ENCODE data around the gene NSG1. TPM values are rescaled to one million over a fixed set of nuclear protein-coding genes. Genes with fewer than 3 reads are reported as not detected.
"Not testable (repeated sequence)": the region's sequence is repeated elsewhere in the genome, so short reads cannot be mapped to it uniquely, and the experiment has no call there.

NSG1 gene
- total and polyA plus RNA-seq, 8 donors, result 1.2 to 13.6 (median 4.1) TPM; not detected in 1

DNA sequence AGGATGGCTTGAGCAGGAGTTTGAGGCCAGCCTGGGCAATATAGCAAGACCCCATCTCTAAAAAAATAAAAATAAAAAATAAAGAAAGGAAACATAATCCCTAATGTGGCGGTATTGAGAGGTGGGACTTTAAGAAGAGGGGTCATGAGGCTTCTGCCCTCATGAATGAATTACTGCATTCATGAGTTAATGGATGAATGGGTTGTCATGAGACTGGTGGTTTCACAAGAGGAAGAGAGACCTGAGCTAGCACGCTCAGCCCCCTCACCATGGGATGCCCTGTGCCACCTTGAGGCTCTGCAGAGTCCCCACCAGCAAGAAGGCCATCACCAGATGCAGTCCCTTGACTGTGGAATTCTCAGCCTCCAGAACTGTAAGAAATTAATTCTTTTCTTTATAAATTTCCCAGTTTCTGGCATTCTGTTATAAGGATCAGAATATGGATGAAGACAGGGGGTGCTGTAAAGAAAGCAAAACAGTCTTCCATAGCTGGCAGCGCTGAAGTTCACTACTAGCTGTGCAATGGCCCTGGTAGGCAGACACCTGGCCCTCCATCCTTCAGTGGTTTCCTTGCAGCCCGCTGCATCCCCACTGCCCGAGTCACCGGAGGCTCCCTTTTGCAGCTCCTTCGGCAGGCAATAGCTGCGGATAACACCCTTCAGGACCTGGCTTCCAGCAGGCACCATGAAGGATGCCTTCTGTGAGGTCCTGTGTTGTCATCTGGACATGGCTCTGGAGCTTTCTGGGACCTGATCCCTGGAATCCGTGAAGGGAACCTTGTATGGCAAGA, 44.8 kb upstream of the NSG1 start:
- H3K9me3 ChIP-seq, result no peaks in the 10 kb centered on the region
- no peak for DNase-seq
- TF ChIP-seq POLR2AphosphoS5 (IDR thresholded peaks at IDR 0.05), result no peak
- TF ChIP-seq CTCF (IDR thresholded peaks at IDR 0.05), result no peak
- TF ChIP-seq EP300 (IDR thresholded peaks at IDR 0.05), result no peak
- no peak for TF ChIP-seq POLR2A (IDR thresholded peaks at IDR 0.05)
- intact Hi-C loops (cut with DNase I; ENCODE audit: low total_unique reads), result no loop called here
- peaks cover 0 to 25% (median 5%) of the 10 kb centered on the region in 3 donors for H3K27me3 ChIP-seq
- no peaks in the 10 kb centered on the region for H3K36me3 ChIP-seq
- H3K4me3 ChIP-seq, result no peak overlapping the region
- no peaks in the 10 kb centered on the region for H3K4me1 ChIP-seq
- H3K27ac ChIP-seq, result no peak overlapping the region
- WGBS, 5 donors, result 87 to 94% (median 90%) methylated on average over 9 of the region's 9 CpGs

DNA sequence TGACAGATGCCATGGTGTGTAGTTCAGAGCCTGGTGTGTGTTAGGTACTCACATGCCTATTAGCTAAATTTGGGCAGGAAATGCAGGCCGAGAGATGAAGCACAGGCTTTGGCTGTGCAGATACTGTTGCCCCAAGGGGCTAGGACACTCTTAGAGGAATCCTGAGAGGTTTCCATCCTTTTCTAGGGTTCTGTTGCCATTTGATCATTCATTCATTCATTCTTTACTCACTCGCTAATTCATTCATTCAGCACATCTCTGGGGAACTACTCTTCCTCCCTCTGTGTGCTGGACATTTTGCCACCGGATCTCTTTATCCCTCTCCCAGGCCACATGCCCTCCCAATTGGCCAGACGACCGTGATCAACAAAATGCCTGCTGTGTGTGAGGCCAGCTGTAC, 43.9 kb upstream of the NSG1 start:
- no peaks in the 10 kb centered on the region for H3K36me3 ChIP-seq
- H3K4me3 ChIP-seq, result no peak overlapping the region
- H3K4me1 ChIP-seq, result no peaks in the 10 kb centered on the region
- intact Hi-C loops (cut with DNase I; ENCODE audit: low total_unique reads), result no loop called here
- 69 to 88% (median 76%) methylated on average over 5 of the region's 5 CpGs for WGBS, 5 donors
- TF ChIP-seq POLR2A (IDR thresholded peaks at IDR 0.05) (no peak), EP300 (IDR thresholded peaks at IDR 0.05) (no peak), POLR2AphosphoS5 (IDR thresholded peaks at IDR 0.05) (no peak), CTCF (IDR thresholded peaks at IDR 0.05) (no peak)
- H3K27ac ChIP-seq, result no peak overlapping the region
- DNase-seq, result no peak
- H3K27me3 ChIP-seq, result peaks cover 0 to 25% (median 5%) of the 10 kb centered on the region in 3 donors
- H3K9me3 ChIP-seq, result no peaks in the 10 kb centered on the region

- Histone ChIP-seq H3K27ac (no peak overlapping the region), H3K4me1 (no peaks in the 10 kb centered on the region), H3K4me3 (no peak overlapping the region), H3K36me3 (no peaks in the 10 kb centered on the region), H3K27me3 (peaks cover 0 to 20% (median 5%) of the 10 kb centered on the region in 3 donors), H3K9me3 (no peaks in the 10 kb centered on the region)
- WGBS, 5 donors, result 86 to 93% (median 90%) methylated on average over 14 of the region's 14 CpGs
- no peak for TF ChIP-seq POLR2AphosphoS5 (IDR thresholded peaks at IDR 0.05)
- TF ChIP-seq POLR2A (IDR thresholded peaks at IDR 0.05), result no peak
- no peak for TF ChIP-seq EP300 (IDR thresholded peaks at IDR 0.05)
- TF ChIP-seq CTCF (IDR thresholded peaks at IDR 0.05), result no peak
- DNase-seq, result no peak
- intact Hi-C loops (cut with DNase I; ENCODE audit: low total_unique reads), result no loop called here
Measured at GRCh38 chr4:4344915-4345527, 41.9 kb upstream of the NSG1 start.

DNA sequence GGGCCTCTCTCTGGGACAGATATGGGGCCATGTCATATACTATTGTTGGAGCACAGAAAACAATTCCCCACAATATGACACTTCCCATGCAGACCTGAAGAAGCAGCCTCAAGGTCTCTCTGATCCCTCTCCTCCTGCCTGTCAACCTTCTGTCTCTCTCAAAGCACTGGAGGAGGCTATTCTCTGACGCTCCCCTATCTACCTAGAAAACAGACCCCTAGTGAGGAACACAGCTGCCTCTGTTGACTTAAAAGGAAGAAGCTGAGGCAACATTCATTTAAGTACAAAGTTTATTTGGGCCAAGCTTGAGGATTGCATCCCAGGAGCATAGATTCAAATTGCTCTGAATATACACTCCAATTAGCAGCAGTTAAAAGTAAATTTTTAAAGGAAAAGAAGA, 39.3 kb upstream of the NSG1 start:
- no peak for TF ChIP-seq CTCF (IDR thresholded peaks at IDR 0.05)
- TF ChIP-seq POLR2AphosphoS5 (IDR thresholded peaks at IDR 0.05), result no peak
- no peak for TF ChIP-seq POLR2A (IDR thresholded peaks at IDR 0.05)
- TF ChIP-seq EP300 (IDR thresholded peaks at IDR 0.05), result no peak
- no peaks in the 10 kb centered on the region for H3K9me3 ChIP-seq
- peaks cover 0 to 15% (median 5%) of the 10 kb centered on the region in 3 donors for H3K27me3 ChIP-seq
- H3K4me1 ChIP-seq, result no peaks in the 10 kb centered on the region
- no peak overlapping the region for H3K4me3 ChIP-seq
- 13 to 37% (median 19%) methylated on average over 1 of the region's 1 CpG for WGBS, 5 donors
- H3K36me3 ChIP-seq, result no peaks in the 10 kb centered on the region
- H3K27ac ChIP-seq, result no peak overlapping the region
- intact Hi-C loops (cut with DNase I; ENCODE audit: low total_unique reads), result no loop called here
- no peak for DNase-seq

DNA sequence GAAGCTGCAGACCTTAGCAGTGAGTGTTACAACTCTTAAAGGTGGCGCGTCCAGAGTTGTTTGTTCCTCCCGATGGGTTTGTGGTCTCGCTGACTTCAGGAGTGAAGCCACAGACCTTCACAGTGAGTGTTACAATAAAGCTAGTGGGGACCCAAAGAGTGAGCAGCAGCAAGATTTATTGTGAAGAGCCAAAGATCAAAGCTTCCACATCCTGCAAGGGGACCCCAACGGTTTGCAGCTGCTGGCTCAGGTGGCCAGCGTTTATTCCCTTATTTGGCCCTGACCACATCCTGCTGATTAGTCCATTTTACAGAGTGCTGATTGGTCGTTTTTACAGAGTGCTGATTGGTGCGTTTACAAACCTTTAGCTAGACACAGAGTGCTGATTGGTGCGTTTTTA, 38.3 kb upstream of the NSG1 start:
- H3K27ac ChIP-seq; H3K9me3 ChIP-seq; H3K36me3 ChIP-seq; intact Hi-C loops (cut with DNase I; ENCODE audit: low total_unique reads); H3K4me1 ChIP-seq; H3K4me3 ChIP-seq: not testable (repeated sequence)
- DNase-seq, result peak in 1 of 2 donors; percentile 26
- H3K27me3 ChIP-seq, result peaks cover 0 to 15% (median 5%) of the 10 kb centered on the region in 3 donors
- WGBS, 5 donors, result 67 to 77% (median 72%) methylated on average over 9 of the region's 9 CpGs
